Measurements from ENCODE around the gene TMPRSS4.

The TMPRSS4 gene

DNA sequence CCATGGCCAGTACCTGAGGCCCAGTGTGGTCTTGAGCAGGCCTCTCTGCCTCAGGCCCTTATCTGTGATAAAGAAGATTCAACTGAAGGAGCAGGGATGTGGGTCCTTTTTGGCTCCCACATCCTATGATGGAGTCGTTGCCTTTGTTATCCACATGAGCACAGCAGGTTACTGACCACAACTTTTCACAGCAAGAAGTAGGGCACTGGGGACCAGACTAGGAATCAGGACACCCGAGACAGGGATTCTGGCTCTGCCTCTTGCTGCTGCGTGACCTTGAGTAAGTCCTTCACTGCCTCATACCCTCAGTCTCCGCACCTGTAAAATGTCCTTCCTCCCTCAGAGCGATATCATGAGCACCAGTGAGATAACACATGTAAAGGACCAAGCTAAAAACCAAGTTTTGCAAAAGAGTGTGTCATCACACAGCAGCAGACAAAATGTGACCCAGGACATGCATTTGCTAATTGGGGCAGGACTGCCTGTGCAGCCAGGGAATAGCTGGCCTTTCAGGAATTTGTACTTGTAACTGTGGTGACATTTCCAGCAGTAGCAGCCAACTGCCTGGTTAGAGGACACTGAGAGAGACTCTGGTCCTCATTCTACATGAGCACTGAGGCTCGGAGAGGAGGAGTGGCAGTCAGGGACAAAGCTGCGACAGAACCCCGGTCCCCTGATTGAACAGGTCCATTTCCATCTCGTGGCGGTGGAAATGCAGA is 23.1 kb downstream of the TMPRSS4 start:
- in situ Hi-C loops (cut with MboI; ENCODE audit: low sequenced_read_pairs) = no loop called here

DNA sequence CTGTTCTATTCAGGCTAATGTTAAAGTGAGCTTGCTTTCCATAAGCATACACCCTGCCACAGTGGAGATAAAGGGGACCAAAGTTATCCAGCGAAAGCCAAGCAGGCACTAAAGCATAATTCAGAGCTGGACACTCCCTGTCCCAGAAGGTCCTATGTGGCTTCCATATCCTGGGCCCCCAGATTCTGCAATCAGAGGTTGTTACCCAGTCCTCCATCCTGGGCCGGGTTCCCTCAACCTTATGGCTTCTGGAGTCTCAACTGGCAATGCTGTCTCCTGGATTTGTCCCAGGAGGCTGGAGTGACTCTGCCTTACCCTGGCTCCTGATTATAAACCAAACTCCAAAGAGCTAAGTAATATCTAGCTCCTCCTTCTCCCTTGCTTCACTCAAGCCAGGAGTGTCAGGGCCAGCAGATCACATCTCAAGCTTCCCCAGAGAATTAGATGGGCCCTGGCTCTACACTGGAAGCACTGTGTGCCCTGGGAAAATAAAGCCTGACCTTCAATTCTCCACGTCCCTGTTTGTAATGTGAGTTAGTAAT is 23.9 kb downstream of the TMPRSS4 start:
- in situ Hi-C loops (cut with MboI; ENCODE audit: low sequenced_read_pairs) = no loop called here

DNA sequence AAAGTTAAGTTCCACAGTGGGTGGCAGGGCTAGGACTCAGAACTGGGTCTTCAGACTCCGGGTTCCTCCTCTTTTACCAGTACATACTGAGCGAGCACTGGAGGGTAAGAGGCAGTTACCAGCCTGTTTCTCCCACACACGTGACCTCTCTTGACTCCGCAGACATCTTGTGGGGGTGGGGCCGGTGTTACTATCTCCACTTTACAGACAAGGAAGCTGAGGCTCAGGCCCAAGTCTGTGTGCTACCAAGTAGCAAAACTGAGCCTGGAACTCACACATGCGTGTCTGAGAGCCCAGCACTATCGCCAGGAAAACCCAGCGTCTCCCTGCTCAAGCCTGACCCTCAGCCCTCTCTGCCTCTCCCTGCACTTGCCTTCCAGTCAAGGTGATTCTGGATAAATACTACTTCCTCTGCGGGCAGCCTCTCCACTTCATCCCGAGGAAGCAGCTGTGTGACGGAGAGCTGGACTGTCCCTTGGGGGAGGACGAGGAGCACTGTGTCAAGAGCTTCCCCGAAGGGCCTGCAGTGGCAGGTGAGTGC is 25.9 kb downstream of the TMPRSS4 start:
- in situ Hi-C loops (cut with MboI; ENCODE audit: low sequenced_read_pairs) = no loop called here

DNA sequence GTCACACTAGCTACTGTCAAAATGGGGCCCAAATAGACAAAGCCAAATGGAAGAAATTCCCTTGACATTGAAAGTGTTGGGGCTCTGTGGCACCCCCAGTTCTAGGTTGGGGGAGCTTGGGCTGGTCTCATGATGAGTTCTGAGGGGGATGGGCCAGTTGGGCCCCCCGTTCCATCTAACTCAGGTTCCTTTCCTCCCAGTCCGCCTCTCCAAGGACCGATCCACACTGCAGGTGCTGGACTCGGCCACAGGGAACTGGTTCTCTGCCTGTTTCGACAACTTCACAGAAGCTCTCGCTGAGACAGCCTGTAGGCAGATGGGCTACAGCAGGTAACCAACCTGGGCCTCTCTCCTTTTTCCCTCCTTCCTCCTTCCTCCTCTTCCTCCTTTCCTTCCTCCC is 27.6 kb downstream of the TMPRSS4 start:
- in situ Hi-C loops (cut with MboI; ENCODE audit: low sequenced_read_pairs) = no loop called here

DNA sequence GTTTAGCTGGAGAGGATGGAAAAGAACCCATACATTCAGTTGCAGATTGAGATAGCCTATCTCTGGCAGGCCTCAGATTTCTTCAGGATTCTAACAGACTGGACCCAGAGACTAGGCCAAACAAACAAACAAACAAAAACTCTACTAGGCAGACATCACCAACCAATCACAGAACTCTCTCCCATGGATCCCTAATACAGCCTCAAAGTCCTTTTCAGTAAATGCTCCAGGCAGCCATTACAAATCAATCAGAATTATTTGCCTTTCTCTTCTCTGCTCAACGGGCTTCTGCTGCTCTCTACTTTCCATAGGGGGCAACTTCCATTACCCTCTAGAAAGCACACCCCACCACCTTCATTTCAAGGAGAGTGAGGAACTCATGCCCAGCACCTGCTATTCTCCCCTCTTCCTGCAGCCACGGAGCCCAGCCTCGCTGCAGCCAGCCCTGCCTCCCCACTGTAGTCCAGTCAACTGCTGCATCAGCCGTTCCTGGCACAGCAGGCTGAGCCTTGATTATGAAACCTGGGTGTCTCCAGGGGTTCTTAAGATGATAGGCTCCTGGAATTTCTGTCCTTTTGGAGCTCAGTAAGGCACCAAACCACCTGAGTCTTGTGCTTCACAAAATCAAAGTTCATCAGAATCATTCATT is 28.9 kb downstream of the TMPRSS4 start:
- in situ Hi-C loops (cut with MboI; ENCODE audit: low sequenced_read_pairs) = no loop called here

DNA sequence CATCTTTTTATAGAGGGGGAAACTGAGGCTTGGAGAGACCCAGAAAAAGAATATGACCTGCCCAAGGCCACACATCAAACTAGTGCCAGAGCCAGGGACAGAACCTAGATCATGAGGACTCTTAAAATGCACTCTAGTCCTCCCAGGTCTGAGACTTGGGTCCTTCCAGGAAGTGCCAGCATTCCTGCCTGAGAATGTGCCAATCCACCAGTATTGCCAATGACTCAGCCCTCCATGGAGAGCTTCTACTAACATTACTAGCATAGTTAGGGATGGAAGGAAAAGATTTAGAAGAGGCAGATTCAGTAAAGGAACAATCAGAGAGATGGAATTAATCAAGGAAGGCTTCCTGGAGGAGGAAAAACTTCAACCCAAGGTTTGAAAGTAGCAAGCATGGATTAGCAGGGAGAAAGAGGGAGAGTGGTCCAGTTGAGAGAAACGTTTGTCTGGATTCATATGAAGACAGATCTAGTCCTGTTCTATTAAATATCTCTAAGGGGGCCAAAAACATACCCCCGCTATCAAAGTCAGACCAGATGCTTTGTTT is 30.0 kb downstream of the TMPRSS4 start:
- in situ Hi-C loops (cut with MboI; ENCODE audit: low sequenced_read_pairs) = no loop called here

DNA sequence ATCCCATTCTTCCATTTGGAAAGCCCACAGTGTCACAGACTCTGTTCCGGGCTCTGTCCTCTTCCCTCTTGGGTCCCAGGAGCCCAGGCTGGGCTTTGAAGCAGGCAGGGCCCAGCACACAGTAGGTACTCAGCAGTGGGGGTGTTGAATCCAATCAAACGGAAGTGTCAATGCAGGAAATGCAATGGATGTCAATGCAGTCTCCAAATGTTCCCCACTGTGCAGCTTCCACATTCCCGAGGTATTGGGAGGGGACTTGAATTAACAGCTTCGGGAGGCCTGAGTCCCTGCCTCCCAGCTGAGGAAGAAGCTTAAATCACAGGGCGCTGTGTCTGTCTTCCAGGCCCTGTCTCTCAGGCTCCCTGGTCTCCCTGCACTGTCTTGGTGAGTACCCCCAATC is 31.6 kb downstream of the TMPRSS4 start:
- in situ Hi-C loops (cut with MboI; ENCODE audit: low sequenced_read_pairs) = no loop called here

DNA sequence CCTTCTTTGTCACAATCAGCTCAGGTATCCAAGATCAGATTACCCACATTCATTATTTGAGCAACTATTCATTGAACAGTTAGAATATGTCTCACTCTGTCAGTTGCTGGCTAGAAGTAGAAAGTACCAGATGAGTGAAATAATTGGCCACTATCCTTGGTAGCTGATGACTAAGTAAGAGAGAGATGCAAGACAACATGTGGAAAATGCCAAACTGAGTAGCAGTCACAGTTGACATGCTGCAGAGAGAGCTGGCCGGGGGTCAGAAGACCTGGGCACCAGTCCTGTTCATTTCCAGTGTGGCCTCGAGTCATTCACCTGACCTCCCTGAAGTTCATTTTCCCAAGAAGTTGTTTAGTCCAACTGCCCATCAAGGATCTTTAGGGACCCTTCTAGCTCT is 32.4 kb downstream of the TMPRSS4 start:
- in situ Hi-C loops (cut with MboI; ENCODE audit: low sequenced_read_pairs) = no loop called here

DNA sequence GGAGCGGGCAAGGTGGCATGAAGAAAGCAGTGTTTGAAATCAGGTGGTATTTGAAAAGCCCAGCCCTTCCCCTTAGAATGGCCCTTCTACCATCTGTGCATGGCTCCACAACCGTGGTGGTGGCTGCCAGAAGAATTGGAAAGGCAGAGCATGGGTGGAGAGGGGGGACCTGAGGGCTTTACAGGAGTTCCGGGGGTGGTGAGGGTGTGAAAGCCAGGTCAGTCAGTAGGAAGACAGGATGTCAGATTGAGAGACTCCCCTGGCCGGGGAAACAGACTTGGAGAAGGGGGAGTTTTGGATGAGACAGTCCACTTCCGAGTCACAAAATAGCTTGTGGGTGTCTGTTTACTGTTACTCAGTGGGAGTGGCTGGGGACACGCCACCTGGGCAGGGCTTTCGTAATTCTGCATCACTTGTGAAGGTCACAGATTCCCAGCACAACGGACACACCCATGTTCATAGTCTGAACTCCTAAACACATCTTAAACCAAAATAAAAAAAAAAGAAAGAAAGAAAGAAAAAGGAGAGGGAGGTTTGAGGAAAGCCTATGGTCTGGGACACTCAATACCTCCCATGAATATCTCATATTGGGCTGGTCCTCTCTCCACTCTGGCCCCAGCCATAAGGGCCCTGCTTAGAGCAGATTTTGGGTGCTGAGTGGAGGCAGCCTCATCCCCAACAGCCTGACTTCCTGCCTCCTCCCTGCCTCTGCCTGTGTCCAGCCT is 34.3 kb downstream of the TMPRSS4 start:
- in situ Hi-C loops (cut with MboI; ENCODE audit: low sequenced_read_pairs) = no loop called here

DNA sequence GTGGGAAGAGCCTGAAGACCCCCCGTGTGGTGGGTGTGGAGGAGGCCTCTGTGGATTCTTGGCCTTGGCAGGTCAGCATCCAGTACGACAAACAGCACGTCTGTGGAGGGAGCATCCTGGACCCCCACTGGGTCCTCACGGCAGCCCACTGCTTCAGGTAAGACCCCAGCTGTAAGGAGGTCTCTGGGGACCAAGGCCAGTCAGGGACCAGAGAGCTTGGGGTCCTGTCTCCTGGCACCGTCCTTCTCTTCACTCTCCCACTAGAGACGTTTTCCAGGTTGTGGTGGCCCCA is 34.8 kb downstream of the TMPRSS4 start:
- in situ Hi-C loops (cut with MboI; ENCODE audit: low sequenced_read_pairs) = no loop called here

DNA sequence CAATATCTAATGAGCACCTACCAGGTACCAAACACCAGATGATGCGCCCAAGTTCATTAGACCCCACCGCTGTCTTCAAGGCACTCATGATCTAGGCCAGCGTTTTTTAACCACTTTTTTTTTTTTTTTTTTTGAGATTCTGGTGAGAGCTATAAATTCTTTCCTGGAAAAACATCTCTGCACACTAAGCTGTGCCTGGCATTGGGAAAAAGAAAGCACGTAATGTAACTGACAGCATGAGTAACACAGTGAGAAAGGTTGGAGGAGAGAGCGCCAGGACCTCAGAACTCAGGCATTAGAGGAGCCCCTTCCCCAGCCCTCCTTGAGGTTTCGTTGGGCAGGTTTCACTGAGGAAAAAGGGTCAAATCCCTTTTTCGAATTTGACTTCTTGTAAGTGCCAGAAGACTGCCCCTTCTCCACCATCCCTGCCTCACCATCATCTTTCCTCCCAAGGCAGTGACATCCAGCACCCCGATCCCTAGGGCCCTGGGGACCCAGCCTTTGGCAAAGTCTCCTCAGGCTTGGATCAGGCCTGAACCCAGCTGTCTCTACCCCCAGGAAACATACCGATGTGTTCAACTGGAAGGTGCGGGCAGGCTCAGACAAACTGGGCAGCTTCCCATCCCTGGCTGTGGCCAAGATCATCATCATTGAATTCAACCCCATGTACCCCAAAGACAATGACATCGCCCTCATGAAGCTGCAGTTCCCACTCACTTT is 36.0 kb downstream of the TMPRSS4 start:
- in situ Hi-C loops (cut with MboI; ENCODE audit: low sequenced_read_pairs) = no loop called here

DNA sequence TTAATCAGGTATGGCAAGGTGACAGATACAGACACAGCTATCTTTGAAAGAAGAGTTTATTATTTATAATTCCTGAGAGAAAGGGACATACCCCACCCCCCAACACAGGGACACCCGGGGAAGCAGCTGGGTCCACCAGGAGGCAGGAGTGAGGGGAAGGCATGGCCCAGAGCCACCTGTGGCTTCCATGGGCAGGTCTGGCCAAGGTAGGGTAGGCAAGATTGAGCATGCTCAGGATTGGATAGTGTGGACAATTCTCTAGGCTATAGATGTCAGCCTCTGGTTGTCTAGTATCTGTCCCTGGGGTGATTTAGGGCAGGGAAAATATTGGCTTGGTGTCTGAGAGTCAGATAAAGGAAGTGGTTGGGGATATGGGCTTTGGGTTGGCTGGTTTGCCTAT is 37.4 kb downstream of the TMPRSS4 start:
- in situ Hi-C loops (cut with MboI; ENCODE audit: low sequenced_read_pairs) = no loop called here

DNA sequence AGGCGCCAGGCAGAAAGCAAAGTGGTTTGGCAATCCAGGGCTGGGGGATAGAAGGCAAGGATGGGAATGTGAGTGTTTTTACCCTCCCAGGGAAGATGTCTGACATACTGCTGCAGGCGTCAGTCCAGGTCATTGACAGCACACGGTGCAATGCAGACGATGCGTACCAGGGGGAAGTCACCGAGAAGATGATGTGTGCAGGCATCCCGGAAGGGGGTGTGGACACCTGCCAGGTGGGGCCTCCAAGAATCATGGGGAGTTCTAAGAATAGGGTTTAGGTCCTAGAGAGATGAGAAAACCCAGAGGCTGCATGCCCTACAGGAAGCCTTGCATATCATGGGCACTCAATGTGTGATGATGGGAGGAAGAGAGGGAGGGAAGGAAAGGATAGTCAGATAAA is 38.2 kb downstream of the TMPRSS4 start:
- in situ Hi-C loops (cut with MboI; ENCODE audit: low sequenced_read_pairs) = no loop called here

DNA sequence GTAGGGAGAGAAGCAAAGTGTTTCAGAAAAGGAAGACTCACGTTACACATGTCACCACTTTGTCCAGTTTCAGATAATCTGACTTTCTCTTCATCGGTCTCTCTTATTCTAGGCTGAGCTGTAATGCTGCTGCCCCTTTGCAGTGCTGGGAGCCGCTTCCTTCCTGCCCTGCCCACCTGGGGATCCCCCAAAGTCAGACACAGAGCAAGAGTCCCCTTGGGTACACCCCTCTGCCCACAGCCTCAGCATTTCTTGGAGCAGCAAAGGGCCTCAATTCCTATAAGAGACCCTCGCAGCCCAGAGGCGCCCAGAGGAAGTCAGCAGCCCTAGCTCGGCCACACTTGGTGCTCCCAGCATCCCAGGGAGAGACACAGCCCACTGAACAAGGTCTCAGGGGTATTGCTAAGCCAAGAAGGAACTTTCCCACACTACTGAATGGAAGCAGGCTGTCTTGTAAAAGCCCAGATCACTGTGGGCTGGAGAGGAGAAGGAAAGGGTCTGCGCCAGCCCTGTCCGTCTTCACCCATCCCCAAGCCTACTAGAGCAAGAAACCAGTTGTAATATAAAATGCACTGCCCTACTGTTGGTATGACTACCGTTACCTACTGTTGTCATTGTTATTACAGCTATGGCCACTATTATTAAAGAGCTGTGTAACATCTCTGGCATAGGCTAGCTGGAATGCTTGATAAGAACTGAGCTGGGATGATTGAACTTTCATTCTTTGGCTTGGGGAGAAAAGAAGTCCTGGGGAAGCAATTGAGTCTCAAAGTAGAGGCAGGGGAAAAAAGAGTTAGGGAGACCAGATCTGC is 41.1 kb downstream of the TMPRSS4 start:
- in situ Hi-C loops (cut with MboI; ENCODE audit: low sequenced_read_pairs) = no loop called here

DNA sequence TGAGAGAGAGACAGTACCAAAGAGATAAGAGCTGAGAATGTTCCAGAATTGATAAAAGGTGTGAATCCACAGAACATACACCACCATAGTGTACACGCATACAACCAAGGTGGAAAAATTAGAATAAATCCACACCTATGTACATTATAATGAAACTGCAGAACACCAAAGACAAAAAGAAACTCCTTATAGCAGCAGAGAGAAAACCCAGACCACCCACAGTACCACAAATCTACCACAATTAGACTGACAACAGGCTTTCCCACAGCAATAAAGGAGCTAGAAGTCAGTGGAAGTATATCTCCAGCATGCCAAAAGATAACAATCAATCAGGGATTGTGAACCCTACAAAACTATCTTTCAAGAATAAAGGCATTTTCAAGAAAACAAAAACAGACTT is 43.9 kb downstream of the TMPRSS4 start:
- in situ Hi-C loops (cut with MboI; ENCODE audit: low sequenced_read_pairs) = no loop called here

DNA sequence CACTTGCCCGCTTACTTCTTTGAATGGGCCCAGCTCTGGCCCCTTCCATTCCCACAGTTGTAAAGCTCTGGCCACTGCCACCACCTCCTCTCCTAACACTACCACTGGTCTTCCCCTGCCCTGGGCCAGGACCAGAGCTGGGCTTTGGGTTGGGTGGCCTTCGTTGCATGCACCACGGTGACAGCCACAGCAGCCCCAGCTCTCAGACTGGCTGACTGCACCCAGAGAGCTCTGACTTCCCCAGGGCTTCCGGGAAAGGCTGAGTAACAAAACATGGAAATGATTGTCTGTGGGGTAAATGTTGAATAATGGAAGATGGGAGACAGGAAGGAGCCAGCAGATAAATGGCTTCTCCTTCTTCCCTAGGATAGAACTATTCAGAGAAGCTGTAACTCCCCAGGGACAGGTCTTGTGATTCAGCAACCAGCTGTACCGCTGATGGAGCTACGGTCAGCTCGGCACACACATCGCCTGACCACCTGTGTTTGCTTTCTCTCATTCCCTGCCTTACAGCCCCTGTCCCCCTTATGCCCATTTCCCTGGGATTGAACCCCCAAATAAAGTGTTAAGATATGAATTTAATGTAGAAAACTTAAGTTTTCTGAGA is 48.2 kb downstream of the TMPRSS4 start:
- in situ Hi-C loops (cut with MboI; ENCODE audit: low sequenced_read_pairs) = no loop called here

DNA sequence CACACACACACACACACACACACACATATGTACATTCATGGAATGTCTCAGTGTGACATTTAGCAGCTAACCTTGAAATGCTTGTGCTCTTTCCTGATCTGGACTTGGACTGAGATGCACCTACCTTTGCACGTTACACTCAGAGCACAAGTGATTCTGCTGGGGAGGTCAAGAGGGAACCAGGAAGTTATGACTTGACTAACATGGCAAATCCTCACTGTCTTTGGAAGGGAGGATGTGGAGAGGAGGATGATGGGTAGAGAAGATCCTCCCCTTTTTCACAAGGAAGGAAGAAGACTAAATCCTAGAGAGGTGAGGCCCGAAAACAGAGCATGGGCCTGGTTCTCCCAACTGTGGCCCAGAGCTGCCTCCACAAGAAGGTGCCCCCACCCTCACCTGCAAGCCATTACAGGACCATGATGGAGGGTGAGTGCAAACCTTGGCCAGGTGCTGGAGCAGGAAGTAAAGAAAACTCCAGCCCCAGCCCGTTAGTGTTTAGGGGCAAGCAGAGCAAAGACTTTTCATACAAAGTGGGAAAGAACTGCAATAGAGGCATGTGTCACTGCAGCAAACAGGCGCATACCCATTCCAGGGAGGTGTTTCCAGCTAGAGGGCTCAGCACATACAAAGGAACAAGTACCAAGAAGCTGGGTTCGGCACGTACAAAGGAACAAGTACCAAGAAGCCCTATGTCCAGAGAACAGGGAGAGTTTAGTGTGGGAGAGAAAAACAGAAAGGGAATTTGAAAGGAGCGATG is 49.4 kb downstream of the TMPRSS4 start:
- in situ Hi-C loops (cut with MboI; ENCODE audit: low sequenced_read_pairs) = no loop called here

DNA sequence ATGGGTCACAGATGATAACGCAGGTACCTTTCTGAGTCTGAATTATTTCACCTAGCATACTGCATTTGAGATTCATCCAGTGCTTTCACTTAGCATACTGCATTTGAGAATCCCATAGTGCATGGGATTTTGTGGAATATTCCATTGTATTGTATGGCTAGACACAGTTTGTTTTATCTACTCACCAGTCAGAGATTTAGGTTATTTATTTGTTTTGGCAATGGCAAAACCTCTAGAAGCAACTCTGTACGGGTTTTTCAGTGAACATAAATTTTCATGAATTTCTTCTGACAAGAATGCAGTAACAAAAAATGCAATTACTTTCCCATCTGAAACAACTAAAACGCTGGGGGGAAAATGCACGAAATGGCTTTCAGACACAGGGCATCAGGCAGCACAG is 51.4 kb downstream of the TMPRSS4 start:
- in situ Hi-C loops (cut with MboI; ENCODE audit: low sequenced_read_pairs) = no loop called here
